SH-SY5Y (cell line): ENCODE measurements around the gene DPY19L3.

Source experiments
- GATA2 ChIP-seq: IDR thresholded peaks from 2 replicates; pipeline ENCODE4 v1.6.1; 2011; ENCODE audit warnings: mild to moderate bottlenecking, low read depth, low read length
- GATA3 ChIP-seq: IDR thresholded peaks from 2 replicates; pipeline ENCODE4 v1.6.1; 2011; ENCODE audit warnings: low read depth, mild to moderate bottlenecking, low read length, moderate library complexity

DNA sequence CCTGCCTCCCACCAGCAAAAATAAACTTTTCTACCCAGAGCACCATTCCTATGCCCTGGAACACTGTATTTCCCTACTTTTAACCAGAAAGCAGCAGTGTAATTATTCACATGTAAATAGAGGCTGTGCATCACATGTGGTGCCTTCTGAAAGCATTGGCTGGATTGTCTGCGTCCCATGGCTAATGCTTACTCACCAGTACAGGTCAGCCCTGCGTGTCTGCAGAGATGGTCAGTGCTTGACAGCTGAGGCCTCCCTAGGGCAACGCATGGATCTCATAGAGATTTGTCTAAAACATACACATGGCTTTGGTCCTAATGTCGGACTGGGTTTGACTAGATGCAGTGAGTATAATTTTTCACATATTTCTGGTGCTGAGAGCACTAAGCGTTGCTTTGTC lies 64.2 kb downstream of the DPY19L3 start:
- TF ChIP-seq GATA2 (no peak), GATA3 (no peak)
